VCaP (cell line): Measurements from ENCODE around the gene DCXR.

Experiments
- H3K27ac ChIP-seq: fragments of 450-650 bp; 2 replicates; pipeline ENCODE4 v1.5.1; 2017
- CTCF ChIP-seq: fragments of 450-650 bp; conservative IDR thresholded peaks from 2 replicates; pipeline ENCODE4 v1.5.1; 2017; ENCODE audit warnings: mild to moderate bottlenecking, moderate library complexity

Gene DCXR

GRCh38 chr17:81993729-81994592, 43.5 kb downstream of the DCXR start:
- TF ChIP-seq CTCF, result no peak
- H3K27ac ChIP-seq, result no peak overlapping the region

- H3K27ac ChIP-seq, result peak overlapping the region; percentile 77
- no peak for TF ChIP-seq CTCF
These were observed 45.0 kb downstream of the DCXR start for GRCh38 chr17:81992306-81993102.

GRCh38 chr17:81991684-81992305, 45.7 kb downstream of the DCXR start:
- H3K27ac ChIP-seq, result peak overlapping the region; percentile 77
- TF ChIP-seq CTCF, result peak; percentile 11; the same call in 1 of the 2 replicates

- no peak for TF ChIP-seq CTCF
- H3K27ac ChIP-seq, result peak overlapping the region; percentile 77
These were observed 46.4 kb downstream of the DCXR start for GRCh38 chr17:81990836-81991683.

- TF ChIP-seq CTCF, result no peak
These were observed 50.2 kb downstream of the DCXR start for GRCh38 chr17:81987161-81987770.

GRCh38 chr17:81986606-81987005, 50.9 kb downstream of the DCXR start:
- TF ChIP-seq CTCF, result no peak

More at GRCh38 chr17:81987161-81987770, 50.2 kb downstream of the DCXR start:
- no peak overlapping the region for H3K27ac ChIP-seq

More at GRCh38 chr17:81986606-81987005, 50.9 kb downstream of the DCXR start:
- H3K27ac ChIP-seq, result no peak overlapping the region
